HCT116 (cell line): ENCODE data around the gene DACT3. TPM values are rescaled to one million over a fixed set of nuclear protein-coding genes. Genes with fewer than 3 reads are reported as not detected.

ENCODE experiments used
- ATAC-seq: fragments of 200-7000 bp; cut with Tn5 transposase; 2 replicates; pipeline ENCODE4 v1.9.1; 2020; ENCODE audit warnings: mild to moderate bottlenecking, moderate library complexity
- BruUV-seq: library from RNA; stranded (reverse); fragments of 400-500 nt; replicated peaks from 2 replicates; lab custom pipeline; 2021; lab: Mats Ljungman, UMichigan
- CTCF ChIA-PET: fragments of 300-600 bp; sonication (Branson Sonifier 250); formaldehyde crosslinking; loops from one replicate; lab custom pipeline; 2021; ENCODE audit warnings: antibody characterized with exemption; lab: Charles Lee
- POLR2A ChIA-PET: fragments of 300-600, 350-600 bp; sonication (Branson Sonifier 250); formaldehyde crosslinking; loops from one replicate; lab custom pipeline; 2021; ENCODE audit warnings: antibody characterized with exemption; lab: Charles Lee
- RAD21 ChIA-PET, 2 experiments: fragments of 300-600 bp; sonication (Branson Sonifier 250); formaldehyde crosslinking; loops; one replicate each; lab custom pipeline; 2023; ENCODE audit warnings: low total read pairs in 2 of 2; ENCODE audit not compliant: uncharacterized antibody in 2 of 2, unreplicated experiment in 2 of 2, low non-redundant PET in 1 of 2; lab: Charles Lee
- DNase-seq: peaks from one replicate; pipeline ENCODE4 v3.0.0-alpha.2; 2010; ENCODE audit warnings: low read depth, low spot score
- H2AFZ ChIP-seq: fragments of 200-600 bp; shearing (Covaris generic), sonication (generic); 2 replicates; pipeline ENCODE4 v1.6.1; 2017; ENCODE audit warnings: low read depth, mixed run types, mixed read lengths, antibody characterized with exemption, low read length; ENCODE audit not compliant: poor library complexity, severe bottlenecking
- H3K27ac ChIP-seq: 2 replicates; pipeline ENCODE4 v1.5.1; 2012; ENCODE audit warnings: low read depth, low read length
- H3K27me3 ChIP-seq: fragments of 200-600 bp; sonication (generic); 2 replicates; pipeline ENCODE4 v1.6.1; 2016; ENCODE audit warnings: mixed run types, low read length, mixed read lengths; ENCODE audit not compliant: insufficient read depth
- H3K36me3 ChIP-seq, 2 experiments: fragments of 200-500 bp in 1 of 2; fragments of 200-600 bp in 1 of 2; sonication (Bioruptor generic) in 1 of 2; sonication (generic) in 1 of 2; 2 replicates each; pipeline versions ENCODE4 v1.5.1 to v1.6.1; 2014 to 2016; ENCODE audit warnings: low read length in 2 of 2, inconsistent platforms in 1 of 2, mixed read lengths in 1 of 2, mixed run types in 1 of 2; ENCODE audit not compliant: insufficient read depth in 2 of 2, control insufficient read depth in 1 of 2
- H3K4me1 ChIP-seq, 2 experiments: fragments of 200-600 bp in 1 of 2; sonication (generic) in 1 of 2; 2 replicates each; pipeline versions ENCODE4 v1.5.1 to v1.6.1; 2012 to 2017; ENCODE audit warnings: low read length in 2 of 2, inconsistent platforms in 1 of 2, mild to moderate bottlenecking in 1 of 2, mixed read lengths in 1 of 2, mixed run types in 1 of 2, moderate library complexity in 1 of 2; ENCODE audit not compliant: insufficient read depth in 2 of 2, control insufficient read depth in 1 of 2
- H3K4me2 ChIP-seq: fragments of 200-600 bp; sonication (generic); 2 replicates; pipeline ENCODE4 v1.6.1; 2017; ENCODE audit warnings: mixed run types, low read length, mixed read lengths
- H3K4me3 ChIP-seq, 2 experiments: fragments of 200-600 bp in 1 of 2; sonication (generic) in 1 of 2; replicated peaks in 1 of 2; 2 replicates each; pipeline ENCODE4 v1.5.1; 2011 to 2016; ENCODE audit warnings: low read length in 2 of 2, control low read depth in 1 of 2, low read depth in 1 of 2, mild to moderate bottlenecking in 1 of 2, mixed read lengths in 1 of 2, mixed run types in 1 of 2
- H3K79me2 ChIP-seq: fragments of 200-600 bp; sonication (generic); 2 replicates; pipeline ENCODE4 v1.6.1; 2017; ENCODE audit warnings: mild to moderate bottlenecking, mixed run types, low read length, moderate library complexity, mixed read lengths; ENCODE audit not compliant: insufficient read depth
- H3K9ac ChIP-seq: fragments of 200-600 bp; sonication (generic); 2 replicates; pipeline ENCODE4 v1.6.1; 2016; ENCODE audit warnings: low read length, mixed read lengths
- H3K9me2 ChIP-seq: fragments of 200-600 bp; sonication (generic), shearing (Covaris generic); 2 replicates; pipeline ENCODE4 v1.6.1; 2017; ENCODE audit warnings: mixed run types, mild to moderate bottlenecking, moderate library complexity; ENCODE audit not compliant: insufficient read depth
- H3K9me3 ChIP-seq, 2 experiments: fragments of 200-500 bp in 1 of 2; fragments of 200-600 bp in 1 of 2; sonication (Bioruptor generic) in 1 of 2; sonication (generic) in 1 of 2; 2 replicates each; pipeline ENCODE4 v1.6.1; 2014 to 2017; ENCODE audit warnings: low read length in 2 of 2, mixed read lengths in 2 of 2, inconsistent platforms in 1 of 2, low read depth in 1 of 2, mild to moderate bottlenecking in 1 of 2, mixed run types in 1 of 2, moderate library complexity in 1 of 2; ENCODE audit not compliant: control insufficient read depth in 1 of 2, insufficient read depth in 1 of 2
- H4K20me1 ChIP-seq: fragments of 200-600 bp; sonication (generic), shearing (Covaris generic); 2 replicates; pipeline ENCODE4 v1.6.1; 2017; ENCODE audit warnings: mixed run types, mild to moderate bottlenecking, moderate library complexity; ENCODE audit not compliant: insufficient read depth
- CEBPB ChIP-seq: IDR thresholded peaks from 2 replicates; pipeline ENCODE4 v1.6.1; 2012; ENCODE audit warnings: low read depth
- CTCF ChIP-seq, 3 experiments: fragments of 200-600 bp in 1 of 3; sonication (generic) in 1 of 3; IDR thresholded peaks in 2 of 3; conservative IDR thresholded peaks in 1 of 3; 2 replicates each; pipeline ENCODE4 v1.5.1; 2012 to 2017; ENCODE audit warnings: low read depth in 2 of 3, low read length in 2 of 3, antibody characterized with exemption in 1 of 3, borderline replicate concordance in 1 of 3, control low read depth in 1 of 3, mild to moderate bottlenecking in 1 of 3, mixed read lengths in 1 of 3, mixed run types in 1 of 3, moderate library complexity in 1 of 3; ENCODE audit not compliant: insufficient read depth in 1 of 3
- EGR1 ChIP-seq: IDR thresholded peaks from 2 replicates; pipeline ENCODE4 v1.6.1; 2012; ENCODE audit warnings: low read depth
- ELF1 ChIP-seq: IDR thresholded peaks from 2 replicates; pipeline ENCODE4 v1.6.1; 2012; ENCODE audit warnings: low read depth, borderline replicate concordance
- EZH2 ChIP-seq: fragments of 200-600 bp; sonication (generic); IDR thresholded peaks from 2 replicates; pipeline ENCODE4 v1.6.1; 2017; ENCODE audit warnings: antibody characterized with exemption, mixed run types
- EZH2phosphoT487 ChIP-seq: fragments of 200-600 bp; IDR thresholded peaks from 2 replicates; pipeline ENCODE4 v1.6.1; 2018; ENCODE audit warnings: antibody characterized with exemption, borderline replicate concordance
- FOSL1 ChIP-seq: IDR thresholded peaks from 2 replicates; pipeline ENCODE4 v1.6.1; 2012; ENCODE audit warnings: low read depth
- JUND ChIP-seq: IDR thresholded peaks from 2 replicates; pipeline ENCODE4 v1.6.1; 2012
- POLR2A ChIP-seq: IDR thresholded peaks from 2 replicates; pipeline ENCODE4 v1.7.0; 2011; ENCODE audit warnings: borderline replicate concordance; ENCODE audit not compliant: insufficient read depth, insufficient read length; ENCODE audit errors: extremely low read depth
- RAD21 ChIP-seq: IDR thresholded peaks from 2 replicates; pipeline ENCODE4 v1.6.1; 2012; ENCODE audit warnings: low read depth, mild to moderate bottlenecking
- SIN3A ChIP-seq: IDR thresholded peaks from 2 replicates; pipeline ENCODE4 v1.6.1; 2012; ENCODE audit warnings: low read depth
- SP1 ChIP-seq: IDR thresholded peaks from 2 replicates; pipeline ENCODE4 v1.6.1; 2012; ENCODE audit warnings: low read depth
- SRF ChIP-seq: IDR thresholded peaks from 2 replicates; pipeline ENCODE4 v1.6.1; 2012; ENCODE audit warnings: low read depth
- TCF7L2 ChIP-seq: IDR thresholded peaks from 2 replicates; pipeline ENCODE4 v1.7.0; 2011; ENCODE audit warnings: borderline replicate concordance, inconsistent platforms; ENCODE audit not compliant: insufficient read depth, insufficient read length; ENCODE audit errors: extremely low read depth
- YY1 ChIP-seq: IDR thresholded peaks from 2 replicates; pipeline ENCODE4 v1.6.1; 2011; ENCODE audit warnings: low read length, low read depth, moderate library complexity, mild to moderate bottlenecking; ENCODE audit not compliant: insufficient replicate concordance; ENCODE audit errors: extremely low read depth
- ZFX ChIP-seq: fragments of 450-650 bp; IDR thresholded peaks from 2 replicates; pipeline ENCODE4 v1.6.1; 2017
- intact Hi-C: fragments of 100-400 bp; cut with micrococcal nuclease; formaldehyde crosslinking; loops from 2 replicates; pipeline ENCODE4 v1.10.0; 2022
- total RNA-seq: library from RNA; stranded (reverse); gene quantifications from one replicate; pipeline ENCODE4 v1.2.1, GENCODE V29; 2021; ENCODE audit not compliant: unreplicated experiment

DACT3 gene
- total RNA-seq, 1 experiment from 2014 or later: 2.0 TPM

GRCh38 chr19:46605356-46605821 lies 55.6 kb downstream of the DACT3 start:
- no peak for TF ChIP-seq EZH2phosphoT487
- no peak for TF ChIP-seq ZFX
- no peak for TF ChIP-seq CEBPB
- no peak for TF ChIP-seq EGR1
- TF ChIP-seq SP1: no peak
- no peak for TF ChIP-seq POLR2A
- TF ChIP-seq ELF1: no peak
- TF ChIP-seq EZH2: no peak
- no peak for TF ChIP-seq TCF7L2
- TF ChIP-seq RAD21: no peak
- no peak for TF ChIP-seq JUND
- TF ChIP-seq YY1: no peak
- TF ChIP-seq SIN3A: no peak
- TF ChIP-seq FOSL1: no peak
- TF ChIP-seq CTCF (IDR thresholded peaks at IDR 0.05 in 2 of 3, conservative IDR thresholded peaks at IDR 0.05 in 1 of 3; ENCODE audit: borderline replicate concordance in 1 of 3, insufficient read depth in 1 of 3, low read depth in 2 of 3, low read length in 2 of 3): no peak
- TF ChIP-seq SRF: no peak

More at GRCh38 chr19:46605356-46605821, 55.6 kb downstream of the DACT3 start:
- no peaks in the 10 kb centered on the region for H3K9me2 ChIP-seq
- H3K4me1 ChIP-seq: peaks cover 14 to 19% of the 10 kb centered on the region in 2 experiments
- H3K9me3 ChIP-seq: no peaks in the 10 kb centered on the region
- intact Hi-C loops: no loop called here
- peak overlapping the region; percentile 9; the same call in 1 of the 2 replicates for H3K27ac ChIP-seq
- no peak overlapping the region for H3K4me3 ChIP-seq
- H3K9ac ChIP-seq: no peak overlapping the region
- CTCF ChIA-PET: interaction anchor here (1.0 to 2.4 kb wide), 2 partner anchors 9 to 57 kb away, joined by 3 to 8 read pairs; no protein-coding TSS in a partner anchor
- DNase-seq (no peak), ATAC-seq (no peak)
- POLR2A ChIA-PET: no interaction called here
- H2AFZ ChIP-seq: no peak overlapping the region
- H3K36me3 ChIP-seq: peaks cover 36 to 37% of the 10 kb centered on the region in 2 experiments
- H3K27me3 ChIP-seq: no peaks in the 10 kb centered on the region
- H3K79me2 ChIP-seq: peaks cover 63% of the 10 kb centered on the region
- H4K20me1 ChIP-seq: no peaks in the 10 kb centered on the region
- RAD21 ChIA-PET: no interaction called here
- H3K4me2 ChIP-seq: no peak overlapping the region
- BruUV-seq: no TSS peak
